ENCODE results near the gene RBM39.

RBM39 gene

DNA sequence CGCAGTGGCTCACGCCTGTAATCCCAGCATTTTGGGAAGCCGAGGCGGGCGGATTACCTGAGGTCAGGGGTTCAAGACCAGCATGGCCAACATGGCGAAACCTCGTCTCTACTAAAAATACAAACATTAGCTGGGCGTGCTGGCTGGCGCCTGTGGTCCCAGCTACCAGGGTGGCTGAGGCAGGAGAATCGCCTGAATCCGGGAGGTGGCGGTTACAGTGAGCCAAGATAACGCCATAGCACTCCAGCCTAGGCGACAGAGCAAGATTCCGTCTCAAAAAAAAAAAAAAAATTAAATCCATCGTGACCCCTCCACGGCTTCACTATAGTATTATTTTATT, 76.1 kb downstream of the RBM39 start:
- no peak for DNase-seq

DNA sequence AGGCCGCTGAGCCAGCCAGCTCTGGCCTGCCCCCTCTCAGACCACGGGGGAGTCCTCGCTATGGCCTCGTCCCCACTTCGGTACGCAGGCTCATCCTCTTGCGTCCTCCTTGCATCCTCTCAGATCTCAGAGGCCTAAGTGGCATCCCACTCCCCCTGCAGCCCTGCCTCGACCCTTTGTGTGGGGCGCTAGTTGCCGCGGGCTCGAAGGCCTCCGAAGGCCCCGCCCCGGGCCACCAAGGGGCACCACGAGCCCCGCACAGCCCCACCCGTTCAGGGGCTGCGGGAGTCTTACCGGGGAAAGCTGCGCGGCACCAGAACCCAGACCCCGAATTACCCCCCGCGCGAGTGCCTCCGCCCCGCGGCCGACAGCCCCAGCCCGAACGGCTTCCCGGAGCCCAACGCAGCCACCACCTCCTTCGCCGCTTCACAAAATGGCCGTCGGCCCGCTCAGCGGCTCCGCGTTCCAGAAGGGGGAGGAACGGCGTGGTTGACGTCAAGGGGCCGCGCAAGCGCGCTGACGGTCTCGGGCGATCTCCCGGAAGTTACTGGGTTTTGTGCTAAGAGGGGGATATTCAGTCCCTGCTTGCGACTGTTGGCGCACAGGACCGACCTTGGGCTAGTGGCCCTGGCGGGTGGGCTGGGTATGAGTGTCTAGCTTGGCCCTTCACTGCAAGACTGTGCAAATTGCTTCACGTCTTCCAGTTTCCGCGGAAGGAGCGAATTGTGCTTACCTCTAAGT, 77.4 kb downstream of the RBM39 start, which contains the start of the genes CPNE1 and RBM12:
Gene CPNE1, minus strand, starts transcription at position 435 of the 741 bp plus-strand sequence. CDS start 31,977 bp downstream, outside the sequence.
Gene RBM12, minus strand, starts transcription at position 435 of the 741 bp plus-strand sequence. CDS start 9,578 bp downstream, outside the sequence.
- DNase-seq = peak; percentile 95

DNA sequence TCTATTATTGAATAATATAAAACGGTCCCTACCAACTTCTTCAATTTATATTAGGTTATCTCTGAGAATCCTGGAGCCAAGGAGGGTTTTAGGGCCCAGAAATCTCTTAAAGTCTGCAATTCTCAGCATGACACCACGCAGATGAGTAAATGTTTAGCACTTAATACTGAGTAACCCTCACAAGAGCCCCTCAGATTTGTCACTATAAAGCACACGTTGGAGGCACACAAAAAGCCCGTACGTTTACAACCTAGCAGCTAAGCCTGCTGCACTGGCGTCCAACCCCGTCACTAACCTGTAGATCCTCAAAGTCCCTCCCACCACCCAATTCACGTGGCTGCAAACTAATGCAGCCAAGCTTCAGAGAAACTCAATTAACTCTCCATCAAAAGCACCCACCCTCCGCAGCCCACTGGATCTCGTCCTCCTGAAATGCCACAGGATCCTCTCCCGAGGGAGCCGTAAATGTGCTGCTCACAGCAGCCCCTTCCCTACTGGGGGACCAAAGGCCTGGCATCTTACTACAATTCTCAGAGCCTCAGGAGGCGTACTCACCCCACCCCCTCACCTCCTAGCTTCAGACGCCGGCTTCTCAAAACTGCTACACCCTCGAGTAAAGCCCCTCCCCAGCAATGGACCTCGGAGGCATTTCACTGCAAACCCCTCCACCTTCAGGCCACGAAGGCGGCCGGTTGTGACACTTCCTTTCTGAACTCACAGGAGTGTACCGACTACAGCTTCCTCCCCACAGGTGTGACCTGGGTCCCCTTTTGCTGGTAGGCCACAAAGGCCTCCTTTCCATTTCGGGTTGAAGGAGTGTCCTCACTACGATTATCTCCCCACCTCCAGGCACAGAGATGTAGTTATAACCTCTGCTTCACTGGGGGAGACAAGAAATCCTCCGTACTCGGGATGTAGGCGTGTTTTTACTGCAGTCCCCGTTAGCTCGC, 78.3 kb downstream of the RBM39 start:
- DNase-seq = peak; percentile 78

DNA sequence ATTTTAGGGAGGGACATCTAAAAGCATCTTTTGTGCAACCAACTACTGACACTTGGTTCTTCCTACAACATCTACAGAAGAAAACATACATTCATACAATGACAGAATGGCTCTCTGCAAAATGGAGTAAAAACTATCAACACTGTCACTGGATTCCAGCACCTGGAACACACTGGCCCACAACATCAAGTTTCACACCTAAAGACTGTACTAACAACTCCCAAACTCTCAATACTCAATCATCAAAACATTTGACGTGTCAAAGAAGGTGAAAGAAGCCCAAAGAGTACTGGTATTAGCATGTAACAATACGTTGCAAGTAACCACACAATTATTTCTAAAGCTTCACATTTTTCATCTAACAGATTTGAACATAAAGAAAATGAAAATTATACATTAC, 79.5 kb downstream of the RBM39 start:
- no peak for DNase-seq

DNA sequence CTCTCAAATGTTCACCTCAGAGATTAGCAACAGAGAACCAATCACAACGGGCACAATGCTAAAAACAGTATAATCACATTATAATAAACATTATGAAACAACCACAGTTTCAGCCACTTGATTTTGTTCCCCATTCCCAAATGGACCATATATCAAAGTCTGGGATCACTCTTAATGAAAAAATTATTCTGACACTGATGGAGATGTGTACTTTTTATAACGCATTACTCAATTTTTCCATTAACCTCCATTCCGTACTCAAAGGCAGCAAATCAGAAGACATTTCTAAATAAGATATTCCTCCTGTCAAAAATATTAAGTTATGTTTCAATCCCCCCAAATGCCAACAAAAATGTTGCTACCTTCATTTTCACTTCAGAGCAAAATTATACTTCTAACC, 80.2 kb downstream of the RBM39 start:
- no peak for DNase-seq

DNA sequence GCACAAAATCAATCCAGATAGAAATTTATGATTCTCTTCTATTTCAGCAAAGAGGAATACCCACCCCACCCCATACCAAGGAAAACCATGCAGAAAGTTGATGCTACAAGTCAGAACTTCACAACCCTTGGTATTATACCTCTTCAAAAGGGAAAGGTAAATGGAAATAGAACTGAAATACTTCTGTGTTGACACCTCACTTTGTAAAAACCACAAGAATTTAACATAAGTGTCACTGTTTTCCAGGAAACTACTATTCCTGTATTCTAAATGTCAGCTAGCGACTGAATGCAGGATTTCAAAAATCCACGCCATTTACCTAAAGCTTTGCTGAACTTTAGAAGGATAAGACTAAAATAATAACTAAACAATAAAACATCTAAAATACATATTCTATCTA, 81.0 kb downstream of the RBM39 start:
- DNase-seq = peak; percentile 33

DNA sequence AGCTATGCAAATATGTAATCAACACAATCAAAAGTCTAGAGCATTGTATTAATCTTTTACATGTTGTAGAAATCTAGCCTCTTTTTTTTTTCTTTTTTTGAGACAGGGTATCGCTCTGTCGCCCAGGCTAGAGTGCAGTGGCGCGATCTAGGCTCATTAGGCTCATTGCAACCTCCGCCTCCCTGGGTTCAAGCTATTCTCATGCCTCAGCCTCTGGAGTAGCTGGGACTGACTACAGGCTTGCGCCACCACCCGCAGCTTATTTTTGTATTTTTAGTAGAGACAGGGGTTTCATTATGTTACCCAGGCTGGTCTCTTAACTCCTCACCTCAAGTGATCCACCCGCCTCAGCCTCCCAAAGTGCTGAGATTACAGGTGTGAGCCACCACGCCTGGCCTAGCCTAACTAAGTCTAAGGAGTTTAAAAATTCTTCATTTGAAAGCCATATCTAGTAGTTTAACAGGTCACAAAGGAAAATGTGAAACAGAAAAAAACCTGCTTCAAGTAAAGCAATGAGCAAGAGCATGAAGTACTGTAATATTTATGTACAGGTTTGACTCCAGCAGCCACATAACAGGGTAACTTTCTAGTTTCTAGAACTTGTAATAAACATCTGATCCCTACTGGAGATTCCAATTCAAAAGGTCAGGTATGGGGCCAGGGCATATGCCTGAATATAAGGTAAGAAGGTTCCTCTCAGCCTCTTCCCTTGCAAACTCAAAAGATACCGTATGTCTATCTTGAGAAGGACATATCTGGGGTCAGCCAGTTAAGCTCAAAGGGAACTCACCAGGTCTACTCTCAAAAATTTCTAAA, 81.7 kb downstream of the RBM39 start:
- DNase-seq = no peak

DNA sequence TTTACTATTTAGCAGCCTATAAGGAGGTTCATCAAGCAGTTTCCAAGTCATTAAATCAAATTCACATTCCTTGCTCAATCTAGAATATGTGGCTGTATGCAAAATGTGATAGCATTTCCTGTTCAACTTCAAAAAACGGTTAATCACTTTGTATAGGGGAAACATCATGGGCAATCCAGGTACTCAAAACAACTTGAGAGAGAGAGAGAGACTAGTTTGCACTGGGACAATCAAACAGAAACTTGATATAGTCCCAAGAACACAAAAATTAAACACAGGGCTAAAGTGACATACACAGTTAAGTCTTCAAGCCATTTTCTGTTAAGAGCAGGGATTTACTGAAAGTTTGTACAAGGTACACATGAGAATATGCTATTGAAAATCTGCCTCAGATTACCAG, 84.8 kb downstream of the RBM39 start:
- no peak for DNase-seq

DNA sequence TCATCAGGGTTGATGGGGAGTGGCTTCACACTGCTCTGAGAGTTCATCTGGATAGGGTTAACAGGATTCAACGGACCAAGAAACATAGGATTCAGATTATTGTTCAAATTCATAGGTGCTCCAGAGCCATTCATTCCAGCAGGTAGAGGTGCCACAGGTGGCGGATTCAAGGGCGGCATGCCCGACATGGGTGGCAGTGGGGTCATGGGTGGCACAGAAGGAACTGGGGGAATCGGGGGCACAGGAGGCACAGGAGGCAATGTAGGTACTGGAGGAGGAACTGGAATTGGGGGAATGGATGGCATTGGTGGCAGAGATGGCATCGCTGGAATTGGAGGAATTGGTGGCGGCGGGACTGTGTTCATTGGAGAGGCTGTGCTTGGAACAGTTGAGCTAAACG, 87.6 kb downstream of the RBM39 start:
- DNase-seq = no peak

DNA sequence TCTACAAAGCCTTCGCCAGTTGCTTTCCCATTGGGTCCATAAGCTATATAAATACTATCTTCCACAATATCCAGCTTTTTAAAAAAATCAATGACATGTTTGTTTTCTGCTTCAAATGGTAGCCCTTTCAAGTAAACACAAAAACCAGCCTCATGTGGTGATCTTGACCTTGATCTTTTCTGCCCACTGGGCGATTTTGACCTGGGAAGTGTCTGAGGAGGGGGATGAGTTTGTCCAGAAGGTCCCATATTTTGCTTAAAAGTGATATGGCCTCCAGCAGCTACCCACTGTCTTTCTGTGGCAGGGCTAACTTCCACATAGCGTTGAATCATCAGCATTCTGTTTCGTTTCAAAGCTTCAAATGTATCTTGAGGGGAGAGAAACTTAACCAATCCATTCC, 88.2 kb downstream of the RBM39 start:
- DNase-seq = no peak
